ENCODE data around the gene ACE2.
"Not testable (repeated sequence)": the region's sequence is repeated elsewhere in the genome, so short reads cannot be mapped to it uniquely, and the experiment has no call there.

Gene ACE2

GRCh38 chrX:15600745-15601144 is at the start of gene ACE2:
TSS of gene ACE2 (minus strand) at chrX:15600960. CDS start at chrX:15600911, 49 bp downstream.
- DNase-seq, result no peak

DNA sequence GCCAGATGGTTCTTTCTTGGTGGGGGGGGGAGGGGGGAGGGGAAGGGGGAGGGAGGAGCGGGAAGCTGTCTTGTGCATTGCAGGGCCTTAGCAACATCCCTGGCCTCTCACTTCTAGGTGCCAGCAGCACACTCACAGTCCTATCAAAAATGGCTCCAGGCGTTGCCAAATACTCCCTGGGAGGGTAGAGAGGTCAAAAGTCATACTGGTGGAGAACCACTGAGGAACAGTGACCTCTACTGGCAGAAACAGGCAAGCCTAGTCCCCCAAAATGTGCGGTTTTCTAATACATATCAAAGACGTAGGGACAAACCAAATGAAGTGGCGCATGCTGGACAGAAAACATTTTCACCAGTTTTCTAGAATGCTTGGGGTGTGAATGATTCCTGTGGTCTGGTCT is 46.8 kb upstream of the ACE2 start:
- not testable (repeated sequence) for DNase-seq

GRCh38 chrX:15646543-15646942 is 45.8 kb upstream of the ACE2 start:
- DNase-seq, result no peak

GRCh38 chrX:15646031-15646430 is 45.3 kb upstream of the ACE2 start:
- no peak for DNase-seq

GRCh38 chrX:15645266-15645665 is 44.5 kb upstream of the ACE2 start:
- DNase-seq, result no peak

- DNase-seq, result no peak
Measured at GRCh38 chrX:15644560-15644872, 43.8 kb upstream of the ACE2 start.

- DNase-seq, result no peak
Measured at GRCh38 chrX:15643786-15644559, 43.2 kb upstream of the ACE2 start.

DNA sequence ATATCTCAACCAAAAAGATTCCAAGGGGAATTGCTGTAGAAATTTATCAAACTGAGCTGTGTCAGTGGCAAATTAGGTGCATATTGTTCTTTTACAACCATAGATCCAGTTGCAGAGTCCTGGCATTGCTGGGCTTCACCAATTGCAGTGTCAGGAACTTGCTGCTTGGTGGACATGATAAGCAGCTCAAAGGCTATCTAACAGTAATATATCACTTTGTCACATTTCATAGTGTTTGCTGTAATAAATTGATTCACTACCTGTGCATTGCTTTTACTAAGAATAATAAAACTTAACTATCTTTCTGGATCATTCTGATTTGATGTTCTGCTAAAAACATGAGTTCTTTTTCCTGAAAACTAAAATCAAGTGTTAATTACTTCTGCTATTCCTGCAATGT is 30.9 kb upstream of the ACE2 start:
- no peak for DNase-seq

GRCh38 chrX:15623054-15623453 is 22.3 kb upstream of the ACE2 start:
- no peak for DNase-seq

DNA sequence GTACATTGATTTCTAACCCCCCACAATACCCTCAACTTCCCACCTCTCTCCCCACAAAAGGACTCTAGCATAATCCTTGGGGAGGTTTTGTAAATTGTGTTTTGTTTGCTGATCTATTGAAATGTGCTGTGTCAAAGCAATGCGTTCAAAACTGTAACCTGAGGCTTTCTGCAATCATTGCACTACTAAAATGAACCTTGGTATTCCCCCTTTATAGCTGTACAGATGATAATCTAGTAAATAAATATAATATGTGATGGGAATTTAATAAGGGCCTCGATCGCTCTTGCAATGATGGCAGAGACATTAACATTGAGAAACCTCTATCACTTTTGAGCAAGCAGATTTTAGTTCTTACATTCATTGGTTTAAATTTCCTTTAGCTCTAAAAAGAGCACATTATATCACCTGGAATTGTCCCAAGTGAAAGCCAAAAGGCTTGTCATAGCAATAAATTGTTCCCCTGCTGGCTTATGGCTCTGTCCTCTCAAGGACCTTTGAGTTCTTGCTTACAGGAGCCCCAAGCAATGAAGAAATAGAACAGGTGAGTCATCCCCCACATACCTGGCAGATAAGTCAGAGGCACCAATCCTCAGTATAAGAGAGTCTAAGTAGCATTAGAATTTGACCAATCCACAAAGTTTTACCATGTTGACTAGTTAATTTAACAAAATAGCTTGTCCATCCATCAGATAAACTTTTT is 18.4 kb upstream of the ACE2 start:
- no peak for DNase-seq

- DNase-seq, result no peak
Measured at GRCh38 chrX:15617111-15617510, 16.4 kb upstream of the ACE2 start.

GRCh38 chrX:15616531-15616930 is 15.8 kb upstream of the ACE2 start:
- DNase-seq, result no peak

- DNase-seq, result no peak
Measured at GRCh38 chrX:15607067-15607466, 6.3 kb upstream of the ACE2 start.

GRCh38 chrX:15606136-15606535 is 5.4 kb upstream of the ACE2 start:
- DNase-seq, result no peak

DNA sequence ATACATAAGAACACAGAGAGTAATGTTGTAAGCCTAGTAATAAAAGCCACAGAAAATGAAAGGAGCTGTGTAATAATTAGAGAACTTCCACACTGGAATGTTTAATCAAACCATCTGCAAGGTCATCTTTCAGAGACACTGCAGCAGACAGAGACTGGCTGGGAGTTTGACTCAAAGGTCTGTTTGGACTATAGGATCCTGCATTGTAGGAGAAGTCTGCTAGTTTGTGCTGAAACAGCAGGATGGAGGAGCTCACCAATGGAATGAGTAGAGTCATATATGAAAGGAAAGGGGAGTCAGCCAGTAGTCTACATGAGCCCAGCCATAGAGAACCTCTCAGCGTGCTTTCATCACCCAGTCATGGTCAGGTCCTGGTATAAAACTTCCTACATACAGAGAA is 4.5 kb upstream of the ACE2 start:
- no peak for DNase-seq

DNA sequence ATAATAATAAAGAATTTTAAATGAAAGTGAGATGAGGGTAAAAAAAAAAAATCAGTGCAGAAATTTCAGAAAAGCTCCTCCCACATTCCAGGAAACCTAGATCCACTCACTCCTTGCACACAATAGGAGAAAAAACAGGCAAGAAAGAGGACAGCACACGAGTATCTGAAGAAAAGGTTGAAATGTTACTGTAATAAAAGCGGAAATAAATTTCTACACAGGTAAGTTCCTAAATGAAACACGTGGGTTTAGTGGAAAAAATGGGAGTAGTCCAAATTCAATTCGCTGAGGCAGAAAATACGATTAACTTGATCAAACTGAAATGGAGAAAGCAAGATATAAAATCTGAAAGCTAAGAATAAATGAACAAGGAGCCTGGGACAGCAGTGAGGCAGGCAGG is 2.0 kb upstream of the ACE2 start:
- DNase-seq, result no peak

GRCh38 chrX:15601932-15602331 is 1.2 kb upstream of the ACE2 start:
- no peak for DNase-seq

DNA sequence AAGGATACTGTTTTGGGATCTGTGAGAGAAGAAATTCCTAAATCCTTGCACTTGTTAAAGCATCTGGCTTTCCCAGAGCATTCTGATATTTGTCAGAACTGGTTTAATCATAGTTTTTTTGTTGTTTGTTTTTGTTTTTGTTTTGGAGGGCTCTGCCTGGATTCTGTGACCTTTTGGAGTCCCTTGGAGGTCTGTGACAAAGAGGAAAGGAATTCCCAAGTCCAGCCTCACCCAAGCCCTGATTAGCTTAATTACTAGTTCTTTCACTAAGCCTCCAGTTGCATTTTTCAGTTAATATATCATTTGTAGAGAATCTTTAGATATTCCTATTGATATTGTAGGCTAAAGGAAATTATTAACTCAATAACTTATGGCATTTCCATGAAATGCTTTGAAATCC is 711 bp downstream of the ACE2 start:
- no peak for DNase-seq

GRCh38 chrX:15599461-15599860 is 1.3 kb downstream of the ACE2 start:
- DNase-seq, result no peak

DNA sequence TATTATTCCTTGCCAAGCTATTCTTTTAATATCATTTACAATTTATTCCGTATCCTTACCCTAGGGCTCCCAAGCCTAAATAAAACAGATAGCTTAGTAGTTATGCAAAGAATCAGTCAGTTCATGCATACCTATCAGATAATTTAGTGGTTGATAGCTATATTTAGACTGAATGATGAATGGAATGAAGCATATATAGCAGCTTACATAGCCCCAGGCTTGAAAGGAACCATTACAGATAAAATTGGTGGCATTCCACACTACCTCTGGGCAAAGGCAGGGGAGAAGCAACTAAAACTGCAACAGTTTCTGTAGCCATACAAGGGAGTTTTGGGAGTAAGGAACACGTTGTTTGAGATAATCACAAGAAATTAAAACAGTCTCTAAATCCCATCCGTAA is 2.7 kb downstream of the ACE2 start:
- no peak for DNase-seq

- DNase-seq, result no peak
Measured at GRCh38 chrX:15594371-15594770, 6.4 kb downstream of the ACE2 start.

DNA sequence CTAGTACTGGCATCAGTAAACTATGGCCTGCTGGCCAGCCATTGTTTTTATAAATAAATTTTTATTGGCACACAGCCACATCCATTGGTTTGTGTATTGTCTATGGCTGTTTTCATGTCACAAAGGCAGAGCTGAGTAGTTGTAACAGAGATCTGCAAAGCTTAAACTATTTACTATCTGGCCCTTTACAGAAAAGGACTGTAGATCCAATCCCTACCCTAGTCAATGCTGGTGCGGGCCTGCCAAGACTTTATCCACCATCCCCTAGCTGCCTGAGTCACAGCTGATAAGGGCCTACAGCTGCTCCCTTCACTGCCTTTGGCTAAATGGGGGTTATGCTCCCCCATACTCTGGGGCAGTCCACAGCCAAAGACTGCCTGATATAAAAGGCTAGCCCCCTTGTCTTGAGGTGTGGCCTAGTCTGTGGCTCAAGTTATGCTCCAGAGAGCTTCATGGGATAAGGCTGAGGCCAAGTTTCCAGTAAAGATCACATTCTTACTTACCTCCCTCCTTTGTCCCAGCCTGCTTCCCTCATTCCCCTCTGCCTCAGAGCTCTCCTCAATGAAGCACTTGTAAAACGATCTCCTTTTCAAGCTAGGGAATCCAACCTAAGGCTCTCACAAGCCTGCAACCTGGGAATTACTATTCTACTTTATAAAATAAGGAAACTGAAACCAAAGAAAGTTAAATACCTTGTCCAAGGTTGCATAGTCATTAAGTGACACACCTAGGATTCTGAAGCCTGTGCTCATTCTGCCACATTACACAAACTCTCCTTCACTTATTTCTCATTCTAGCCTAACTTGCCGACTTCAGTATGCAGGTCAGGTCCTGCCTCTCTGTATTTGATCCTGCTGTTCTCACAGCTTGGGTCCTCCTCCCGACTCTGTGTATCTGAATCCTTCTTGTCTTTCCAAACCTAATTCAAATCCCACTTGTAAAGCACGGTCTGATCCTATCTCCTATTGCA is 20.7 kb downstream of the ACE2 start:
- DNase-seq, result no peak

DNA sequence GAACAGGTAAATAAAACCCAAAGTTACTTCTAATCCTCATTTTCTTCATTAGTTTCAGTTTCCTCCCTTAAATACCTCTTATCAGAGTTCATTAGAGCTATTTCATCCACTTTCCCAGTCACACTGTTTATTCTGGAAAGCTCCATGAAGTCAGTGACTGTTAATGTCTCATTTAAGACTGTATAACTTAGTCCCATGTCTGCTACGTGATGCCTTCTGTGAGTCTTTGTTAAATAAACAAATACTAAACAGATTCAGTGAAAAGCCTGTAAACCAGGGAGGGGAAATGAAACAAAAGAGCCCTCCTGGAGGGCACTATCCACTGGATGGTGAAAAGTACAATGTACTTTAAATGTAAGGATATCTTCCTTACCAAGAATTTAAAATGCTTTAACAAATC is 24.7 kb downstream of the ACE2 start:
- DNase-seq, result no peak

GRCh38 chrX:15574017-15574416 is 26.7 kb downstream of the ACE2 start:
- DNase-seq, result no peak

All from CD4-positive, alpha-beta T cell treated with Interleukin-21 for 1 hour (primary cell).